ENCODE measurements around the gene AVL9.

The AVL9 gene

DNA sequence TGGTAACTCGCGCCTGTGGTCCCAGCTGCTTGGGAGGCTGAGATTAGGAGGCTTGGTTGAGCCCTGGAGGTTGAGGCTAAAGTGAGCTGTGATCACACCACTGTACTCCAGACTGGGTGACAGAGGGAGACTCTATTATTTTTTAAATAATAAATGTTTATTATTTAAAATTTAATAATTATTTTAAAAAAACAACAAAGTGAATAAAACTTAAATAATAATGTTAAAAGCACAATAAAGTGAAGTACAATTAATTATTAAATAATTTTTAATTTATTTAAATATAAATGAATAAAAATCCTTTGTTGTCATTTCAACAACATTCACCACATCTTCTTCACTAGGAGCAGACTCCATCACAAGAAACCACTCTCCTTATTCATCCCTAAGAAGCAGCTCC is 64.8 kb downstream of the AVL9 start:
- Histone ChIP-seq H3K36me3 (ENCODE audit: control insufficient read depth in 1 of 2, insufficient read depth in 2 of 2, low read length in 2 of 2) (peaks cover 4 to 58% of the 10 kb centered on the region in 2 donors), H3K27ac (ENCODE audit: low read depth, low read length) (no peak overlapping the region), H3K4me1 (ENCODE audit: control insufficient read depth in 1 of 2, insufficient read depth in 2 of 2, low read length in 2 of 2) (no peaks in the 10 kb centered on the region), H3K9ac (ENCODE audit: low read depth in 1 of 2, low read length in 2 of 2) (no peak overlapping the region), H3K4me3 (ENCODE audit: low read depth in 1 of 2, low read length in 2 of 2) (no peak overlapping the region), H3K27me3 (ENCODE audit: control insufficient read depth in 1 of 2, insufficient read depth in 2 of 2, low read length in 2 of 2) (no peaks in the 10 kb centered on the region), H3K9me3 (ENCODE audit: control insufficient read depth in 1 of 2, low read length in 2 of 2) (no peaks in the 10 kb centered on the region)

DNA sequence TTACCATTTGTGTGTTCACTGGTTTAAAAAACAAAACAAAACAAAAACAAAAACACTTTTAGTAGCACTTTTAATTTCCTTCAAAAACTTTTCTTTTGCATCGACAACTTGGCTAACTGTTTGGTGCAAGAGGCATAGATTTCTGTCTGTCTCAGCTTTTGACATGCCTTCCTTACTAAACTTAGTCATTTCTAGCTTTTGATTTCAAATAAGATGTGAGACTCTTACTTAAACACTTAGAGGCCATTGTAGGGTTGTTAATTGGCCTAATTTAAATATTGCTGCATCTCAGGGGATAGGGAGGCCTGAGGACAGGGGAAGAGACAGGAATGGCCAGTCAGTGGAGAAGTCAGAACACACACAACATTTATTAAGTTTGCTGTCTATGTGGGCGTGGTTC is 66.3 kb downstream of the AVL9 start:
- Histone ChIP-seq H3K9me3 (ENCODE audit: control insufficient read depth in 1 of 2, low read length in 2 of 2) (no peaks in the 10 kb centered on the region), H3K36me3 (ENCODE audit: control insufficient read depth in 1 of 2, insufficient read depth in 2 of 2, low read length in 2 of 2) (peaks cover 4 to 50% of the 10 kb centered on the region in 2 donors), H3K4me1 (ENCODE audit: control insufficient read depth in 1 of 2, insufficient read depth in 2 of 2, low read length in 2 of 2) (no peaks in the 10 kb centered on the region), H3K4me3 (ENCODE audit: low read depth in 1 of 2, low read length in 2 of 2) (no peak overlapping the region), H3K27ac (ENCODE audit: low read depth, low read length) (no peak overlapping the region), H3K9ac (ENCODE audit: low read depth in 1 of 2, low read length in 2 of 2) (no peak overlapping the region), H3K27me3 (ENCODE audit: control insufficient read depth in 1 of 2, insufficient read depth in 2 of 2, low read length in 2 of 2) (no peaks in the 10 kb centered on the region)

- H3K4me3 ChIP-seq (ENCODE audit: low read depth in 1 of 2, low read length in 2 of 2): no peak overlapping the region
- no peaks in the 10 kb centered on the region for H3K27me3 ChIP-seq (ENCODE audit: control insufficient read depth in 1 of 2, insufficient read depth in 2 of 2, low read length in 2 of 2)
- no peak overlapping the region for H3K27ac ChIP-seq (ENCODE audit: low read depth, low read length)
- peaks cover 4 to 33% of the 10 kb centered on the region in 2 donors for H3K36me3 ChIP-seq (ENCODE audit: control insufficient read depth in 1 of 2, insufficient read depth in 2 of 2, low read length in 2 of 2)
- no peaks in the 10 kb centered on the region for H3K9me3 ChIP-seq (ENCODE audit: control insufficient read depth in 1 of 2, low read length in 2 of 2)
- H3K9ac ChIP-seq (ENCODE audit: low read depth in 1 of 2, low read length in 2 of 2): no peak overlapping the region
- peaks cover 0 to 4% of the 10 kb centered on the region in 2 donors for H3K4me1 ChIP-seq (ENCODE audit: control insufficient read depth in 1 of 2, insufficient read depth in 2 of 2, low read length in 2 of 2)
Observed at GRCh38 chr7:32564542-32564941, 69.3 kb downstream of the AVL9 start.

DNA sequence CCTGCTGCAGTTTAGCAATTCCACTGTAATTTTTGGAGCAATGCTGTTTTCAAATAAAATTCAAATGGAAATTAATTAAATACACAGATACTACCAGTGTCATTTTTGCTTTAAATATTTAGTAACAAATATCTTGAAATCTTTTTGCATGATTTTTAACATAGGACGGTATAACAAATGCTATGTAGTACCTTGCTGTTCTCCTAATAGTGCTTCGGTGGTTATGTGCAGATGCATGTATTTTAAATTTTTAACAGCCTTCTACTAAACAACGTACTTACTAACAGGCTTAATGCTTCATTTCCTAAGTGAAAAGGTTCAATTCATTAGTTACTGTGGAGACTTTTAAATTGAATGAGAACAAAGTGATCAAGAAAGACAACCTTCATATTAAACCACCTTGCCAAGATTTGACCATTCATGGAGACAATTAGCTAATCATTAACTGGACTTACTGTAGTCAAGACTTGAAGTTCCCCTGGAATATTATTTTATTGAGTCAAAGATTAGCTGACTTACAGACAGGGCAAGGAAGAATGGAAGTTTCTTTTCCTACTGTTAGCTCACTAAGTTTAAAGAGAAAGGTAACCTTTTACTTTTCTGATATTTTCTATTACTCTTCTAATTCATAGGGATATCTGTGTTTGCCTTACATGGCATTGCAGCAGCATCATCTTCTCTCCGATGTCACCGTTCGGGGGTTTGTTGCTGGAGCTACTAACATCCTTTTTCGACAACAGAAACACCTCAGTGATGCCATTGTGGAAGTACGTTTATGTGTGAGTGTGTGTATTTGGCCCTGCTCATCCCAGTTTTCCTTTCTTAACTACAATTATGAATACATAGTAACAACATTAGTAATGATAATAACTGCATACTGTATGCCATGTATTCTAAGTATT is 74.3 kb downstream of the AVL9 start:
- Histone ChIP-seq H3K27me3 (ENCODE audit: control insufficient read depth in 1 of 2, insufficient read depth in 2 of 2, low read length in 2 of 2) (no peaks in the 10 kb centered on the region), H3K9me3 (ENCODE audit: control insufficient read depth in 1 of 2, low read length in 2 of 2) (no peaks in the 10 kb centered on the region), H3K36me3 (ENCODE audit: control insufficient read depth in 1 of 2, insufficient read depth in 2 of 2, low read length in 2 of 2) (peaks cover 3 to 20% of the 10 kb centered on the region in 2 donors), H3K9ac (ENCODE audit: low read depth in 1 of 2, low read length in 2 of 2) (no peak overlapping the region), H3K4me1 (ENCODE audit: control insufficient read depth in 1 of 2, insufficient read depth in 2 of 2, low read length in 2 of 2) (peaks cover 0 to 10% of the 10 kb centered on the region in 2 donors), H3K27ac (ENCODE audit: low read depth, low read length) (no peak overlapping the region), H3K4me3 (ENCODE audit: low read depth in 1 of 2, low read length in 2 of 2) (peak overlapping the region; percentile 46 to 50)

- peaks cover 0 to 10% of the 10 kb centered on the region in 2 donors for H3K4me1 ChIP-seq (ENCODE audit: control insufficient read depth in 1 of 2, insufficient read depth in 2 of 2, low read length in 2 of 2)
- peaks cover 11 to 39% of the 10 kb centered on the region in 2 donors for H3K36me3 ChIP-seq (ENCODE audit: control insufficient read depth in 1 of 2, insufficient read depth in 2 of 2, low read length in 2 of 2)
- no peak overlapping the region for H3K27ac ChIP-seq (ENCODE audit: low read depth, low read length)
- no peaks in the 10 kb centered on the region for H3K9me3 ChIP-seq (ENCODE audit: control insufficient read depth in 1 of 2, low read length in 2 of 2)
- no peaks in the 10 kb centered on the region for H3K27me3 ChIP-seq (ENCODE audit: control insufficient read depth in 1 of 2, insufficient read depth in 2 of 2, low read length in 2 of 2)
- H3K9ac ChIP-seq (ENCODE audit: low read depth in 1 of 2, low read length in 2 of 2): no peak overlapping the region
- H3K4me3 ChIP-seq (ENCODE audit: low read depth in 1 of 2, low read length in 2 of 2): no peak overlapping the region
Observed at GRCh38 chr7:32573110-32573687, 77.9 kb downstream of the AVL9 start.

DNA sequence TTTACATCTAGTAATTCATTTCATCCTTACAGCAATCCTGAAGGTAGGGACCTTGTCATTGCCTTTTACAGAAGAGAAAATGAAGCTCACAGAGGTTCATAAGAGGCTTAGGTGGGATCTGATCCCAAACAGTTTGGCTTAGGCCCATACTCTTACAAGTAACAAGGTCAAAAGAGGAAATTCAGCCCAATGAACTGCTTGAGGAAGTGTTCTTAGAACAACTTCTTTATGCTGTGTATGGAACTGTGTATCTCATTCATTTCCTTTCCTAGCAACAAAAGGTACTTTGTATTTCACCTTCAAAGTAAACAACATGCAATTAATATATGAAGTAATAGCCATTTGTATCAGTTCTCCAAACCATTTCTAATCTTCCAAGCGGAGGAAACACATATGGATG is 79.3 kb downstream of the AVL9 start:
- Histone ChIP-seq H3K4me1 (ENCODE audit: control insufficient read depth in 1 of 2, insufficient read depth in 2 of 2, low read length in 2 of 2) (peaks cover 0 to 6% of the 10 kb centered on the region in 2 donors), H3K36me3 (ENCODE audit: control insufficient read depth in 1 of 2, insufficient read depth in 2 of 2, low read length in 2 of 2) (peaks cover 11 to 40% of the 10 kb centered on the region in 2 donors), H3K27ac (ENCODE audit: low read depth, low read length) (no peak overlapping the region), H3K4me3 (ENCODE audit: low read depth in 1 of 2, low read length in 2 of 2) (no peak overlapping the region), H3K9me3 (ENCODE audit: control insufficient read depth in 1 of 2, low read length in 2 of 2) (no peaks in the 10 kb centered on the region), H3K9ac (ENCODE audit: low read depth in 1 of 2, low read length in 2 of 2) (no peak overlapping the region), H3K27me3 (ENCODE audit: control insufficient read depth in 1 of 2, insufficient read depth in 2 of 2, low read length in 2 of 2) (no peaks in the 10 kb centered on the region)

GRCh38 chr7:32577421-32577820 is 82.1 kb downstream of the AVL9 start:
- Histone ChIP-seq H3K4me3 (ENCODE audit: low read depth in 1 of 2, low read length in 2 of 2) (no peak overlapping the region), H3K27ac (ENCODE audit: low read depth, low read length) (no peak overlapping the region), H3K36me3 (ENCODE audit: control insufficient read depth in 1 of 2, insufficient read depth in 2 of 2, low read length in 2 of 2) (peaks cover 27 to 60% of the 10 kb centered on the region in 2 donors)

DNA sequence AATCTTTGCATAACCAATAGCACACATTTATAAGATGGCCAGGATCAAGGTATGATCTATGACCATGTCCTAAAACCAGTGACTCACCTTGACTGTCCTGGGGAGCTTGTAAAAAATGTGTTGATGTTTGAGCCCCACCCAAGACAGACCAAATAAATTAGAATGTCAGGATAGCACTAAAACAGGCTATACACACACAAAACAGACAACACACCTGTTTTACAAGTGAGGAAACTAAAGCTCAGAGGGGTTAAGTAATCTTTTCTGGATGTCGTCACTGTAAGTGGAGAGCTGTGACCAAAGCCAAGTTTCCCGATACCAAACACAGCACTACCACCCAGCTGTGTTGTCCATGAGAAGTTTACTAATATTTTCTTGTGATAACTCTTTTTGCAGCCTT is 84.5 kb downstream of the AVL9 start:
- Histone ChIP-seq H3K4me3 (ENCODE audit: low read depth in 1 of 2, low read length in 2 of 2) (no peak overlapping the region), H3K4me1 (ENCODE audit: control insufficient read depth in 1 of 2, insufficient read depth in 2 of 2, low read length in 2 of 2) (no peaks in the 10 kb centered on the region), H3K27me3 (ENCODE audit: control insufficient read depth in 1 of 2, insufficient read depth in 2 of 2, low read length in 2 of 2) (no peaks in the 10 kb centered on the region), H3K27ac (ENCODE audit: low read depth, low read length) (no peak overlapping the region), H3K9ac (ENCODE audit: low read depth in 1 of 2, low read length in 2 of 2) (no peak overlapping the region), H3K9me3 (ENCODE audit: control insufficient read depth in 1 of 2, low read length in 2 of 2) (no peaks in the 10 kb centered on the region), H3K36me3 (ENCODE audit: control insufficient read depth in 1 of 2, insufficient read depth in 2 of 2, low read length in 2 of 2) (peaks cover 31 to 67% of the 10 kb centered on the region in 2 donors)

More at GRCh38 chr7:32577421-32577820, 82.1 kb downstream of the AVL9 start:
- no peaks in the 10 kb centered on the region for H3K9me3 ChIP-seq (ENCODE audit: control insufficient read depth in 1 of 2, low read length in 2 of 2)
- no peak overlapping the region for H3K9ac ChIP-seq (ENCODE audit: low read depth in 1 of 2, low read length in 2 of 2)
- H3K27me3 ChIP-seq (ENCODE audit: control insufficient read depth in 1 of 2, insufficient read depth in 2 of 2, low read length in 2 of 2): no peaks in the 10 kb centered on the region
- no peaks in the 10 kb centered on the region for H3K4me1 ChIP-seq (ENCODE audit: control insufficient read depth in 1 of 2, insufficient read depth in 2 of 2, low read length in 2 of 2)

DNA sequence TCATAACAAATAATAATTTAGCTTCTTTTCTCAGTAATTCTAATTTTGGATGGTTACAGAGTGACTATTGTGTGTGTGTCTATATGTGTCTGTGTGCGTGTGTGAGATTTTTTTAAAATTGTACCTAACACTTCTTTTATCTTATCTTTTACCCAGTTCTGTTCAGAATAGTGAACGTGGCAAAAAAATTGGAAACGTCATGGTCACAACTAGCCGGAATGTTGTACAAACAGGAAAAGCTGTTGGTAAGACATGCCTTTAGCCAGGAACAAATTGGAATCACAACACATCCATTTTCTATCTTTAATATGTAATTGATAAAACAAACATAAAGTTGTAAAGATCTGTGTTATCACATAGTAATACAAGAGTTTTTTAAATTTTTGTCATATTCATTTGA is 85.4 kb downstream of the AVL9 start:
- Histone ChIP-seq H3K27ac (ENCODE audit: low read depth, low read length) (no peak overlapping the region), H3K9me3 (ENCODE audit: control insufficient read depth in 1 of 2, low read length in 2 of 2) (no peaks in the 10 kb centered on the region), H3K36me3 (ENCODE audit: control insufficient read depth in 1 of 2, insufficient read depth in 2 of 2, low read length in 2 of 2) (peaks cover 29 to 70% of the 10 kb centered on the region in 2 donors)

DNA sequence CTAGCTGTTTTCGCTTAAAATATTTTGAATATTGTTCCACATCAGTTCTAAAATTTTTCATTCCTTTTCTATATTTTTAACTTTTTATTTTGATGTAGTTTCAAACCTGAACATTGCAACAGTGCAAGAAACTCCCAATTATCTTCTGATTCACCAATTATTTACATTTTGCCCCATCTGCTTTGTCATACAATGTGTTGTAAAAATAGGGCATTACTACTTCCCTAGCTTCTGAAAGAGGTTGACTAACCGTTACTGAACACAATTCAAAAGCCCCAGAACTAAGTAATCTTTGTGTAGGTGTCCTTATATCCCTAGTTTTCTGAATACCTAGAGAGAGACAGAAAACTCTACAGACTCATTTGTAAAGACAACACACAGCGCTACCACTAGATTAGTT is 86.7 kb downstream of the AVL9 start:
- no peak overlapping the region for H3K27ac ChIP-seq (ENCODE audit: low read depth, low read length)
- H3K4me3 ChIP-seq (ENCODE audit: low read depth in 1 of 2, low read length in 2 of 2): no peak overlapping the region
- peaks cover 30 to 70% of the 10 kb centered on the region in 2 donors for H3K36me3 ChIP-seq (ENCODE audit: control insufficient read depth in 1 of 2, insufficient read depth in 2 of 2, low read length in 2 of 2)
- H3K27me3 ChIP-seq (ENCODE audit: control insufficient read depth in 1 of 2, insufficient read depth in 2 of 2, low read length in 2 of 2): no peaks in the 10 kb centered on the region
- H3K4me1 ChIP-seq (ENCODE audit: control insufficient read depth in 1 of 2, insufficient read depth in 2 of 2, low read length in 2 of 2): peaks cover 0 to 4% of the 10 kb centered on the region in 2 donors
- H3K9ac ChIP-seq (ENCODE audit: low read depth in 1 of 2, low read length in 2 of 2): no peak overlapping the region
- no peaks in the 10 kb centered on the region for H3K9me3 ChIP-seq (ENCODE audit: control insufficient read depth in 1 of 2, low read length in 2 of 2)

More for the DNA sequence above, 85.4 kb downstream of the AVL9 start:
- H3K9ac ChIP-seq (ENCODE audit: low read depth in 1 of 2, low read length in 2 of 2): no peak overlapping the region
- H3K4me1 ChIP-seq (ENCODE audit: control insufficient read depth in 1 of 2, insufficient read depth in 2 of 2, low read length in 2 of 2): no peaks in the 10 kb centered on the region
- H3K4me3 ChIP-seq (ENCODE audit: low read depth in 1 of 2, low read length in 2 of 2): no peak overlapping the region
- H3K27me3 ChIP-seq (ENCODE audit: control insufficient read depth in 1 of 2, insufficient read depth in 2 of 2, low read length in 2 of 2): no peaks in the 10 kb centered on the region

Data from duodenal mucosa (tissue), 2 donors.